Left renal pelvis (tissue), 4 donors: ENCODE measurements around the gene SIAH3. TPM values are rescaled to one million over a fixed set of nuclear protein-coding genes. Genes with fewer than 3 reads are reported as not detected.

ENCODE experiments used
- DNase-seq, 4 donors: peaks; one replicate each; pipeline ENCODE4 v3.0.0-alpha.2; 2013; ENCODE audit warnings: low read depth in 4 of 4, low spot score in 3 of 4
- polyA plus RNA-seq, 4 donors: library from polyadenylated mRNA; unstranded; fragments of 120-200 nt; gene quantifications; one replicate each; pipeline ENCODE4 v1.2.1, GENCODE V29; 2013; ENCODE audit not compliant: insufficient read length in 4 of 4

Gene SIAH3
- polyA plus RNA-seq, 4 donors: 0.72 to 2.8 (median 1.1) TPM

DNA sequence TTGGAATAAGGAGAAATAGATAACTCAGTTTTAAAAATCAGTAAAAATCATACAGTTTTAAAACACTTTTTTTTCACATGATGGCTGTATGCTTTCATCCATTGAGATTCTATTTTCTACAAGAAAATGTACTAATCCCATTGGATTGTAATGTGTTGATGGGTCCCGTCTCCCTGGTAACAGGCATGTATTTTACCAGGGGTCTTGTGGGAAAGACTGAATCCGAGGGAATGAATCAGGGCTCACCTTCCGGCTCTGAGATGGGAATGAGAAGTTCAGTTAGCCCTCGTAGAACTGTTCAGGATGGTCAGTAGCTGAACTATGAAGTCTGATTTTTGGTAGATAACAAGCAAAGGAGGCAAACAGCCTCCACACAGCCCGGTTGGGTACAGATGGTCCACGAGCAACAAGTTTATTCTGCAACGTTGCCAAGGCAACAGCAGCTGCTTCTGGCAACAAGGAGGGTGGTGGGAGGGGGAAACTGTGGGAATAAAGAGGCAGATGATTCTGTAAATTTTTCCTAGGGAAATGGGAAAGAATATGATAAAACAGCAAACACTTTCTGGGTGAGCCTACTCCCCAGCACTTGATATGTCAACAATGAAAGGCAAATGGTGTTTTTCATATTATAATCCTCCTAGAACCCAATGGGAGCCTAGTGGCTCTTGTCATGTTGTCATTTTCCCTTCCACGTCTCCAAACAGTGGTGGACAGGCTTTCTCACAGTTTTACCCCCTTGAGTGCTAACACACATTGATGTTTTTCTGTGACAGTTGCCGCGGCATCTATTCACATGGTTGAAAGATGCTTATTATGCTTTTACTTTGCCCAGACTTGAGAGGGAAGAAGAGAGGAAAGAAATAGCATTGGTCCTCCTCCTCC is 12.4 kb upstream of the SIAH3 start:
- no peak for DNase-seq

DNA sequence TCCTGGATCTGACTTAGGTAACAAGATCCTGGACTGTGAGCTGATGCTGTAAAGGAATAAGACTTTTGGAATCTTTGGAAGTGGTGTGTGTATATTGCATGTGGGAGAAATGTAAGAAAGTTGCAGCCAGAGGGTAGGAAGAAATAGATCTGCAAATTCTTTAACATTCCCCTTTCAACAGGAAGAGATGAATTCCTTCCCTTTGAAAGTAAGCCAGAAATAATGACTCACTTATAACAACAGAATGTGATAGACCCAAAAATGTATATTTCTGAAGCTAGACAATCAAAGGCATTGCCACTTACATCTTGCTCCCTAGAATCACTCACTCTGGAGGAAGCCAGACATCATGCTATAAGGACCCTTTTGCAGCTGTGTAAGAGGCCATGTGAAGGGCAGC is 9.8 kb upstream of the SIAH3 start:
- no peak for DNase-seq

- DNase-seq: no peak
These were observed 8.7 kb upstream of the SIAH3 start for GRCh38 chr13:45860240-45860639.

DNA sequence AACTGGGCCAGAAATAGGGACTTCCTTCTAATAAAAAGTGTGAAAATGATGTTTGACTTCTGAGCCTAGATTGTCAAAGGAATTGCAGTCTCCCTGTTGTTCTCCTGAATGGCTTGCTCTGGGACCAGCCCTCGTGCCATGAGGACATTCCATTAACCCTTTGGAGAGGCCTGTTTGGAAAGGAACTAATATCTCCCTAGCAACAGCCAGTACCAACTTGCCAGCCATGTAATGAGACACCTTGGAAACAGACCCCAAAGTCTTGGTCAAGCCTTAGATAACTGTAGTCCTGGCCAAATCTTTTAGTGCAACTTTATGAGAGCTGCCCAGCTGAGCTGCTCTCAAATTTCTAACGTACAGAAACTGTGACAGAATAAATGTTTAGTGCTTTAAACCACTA is 8.2 kb upstream of the SIAH3 start:
- DNase-seq: no peak

GRCh38 chr13:45852494-45852893 is 941 bp upstream of the SIAH3 start:
- DNase-seq: no peak

DNA sequence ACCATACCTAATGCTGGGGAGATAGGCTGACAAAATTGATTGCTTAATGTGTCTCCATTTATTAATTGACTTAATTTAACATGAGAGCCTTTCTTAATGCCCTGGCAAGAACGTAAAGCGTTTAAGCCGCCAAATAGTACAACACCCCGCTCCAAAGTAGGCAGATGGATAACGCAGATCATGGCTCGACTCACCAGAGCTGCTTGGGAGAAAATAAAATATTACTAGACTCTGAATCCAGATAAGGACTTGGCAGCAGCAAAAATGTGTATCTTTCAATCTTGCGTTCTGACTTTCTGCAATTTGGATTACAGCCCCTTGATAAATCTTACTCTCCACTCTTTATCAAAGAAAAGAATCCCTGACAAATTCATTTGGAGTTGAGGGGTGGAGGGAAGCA is 403 bp upstream of the SIAH3 start:
- no peak for DNase-seq

GRCh38 chr13:45850027-45850613 is 1.4 kb downstream of the SIAH3 start:
- DNase-seq: no peak

DNA sequence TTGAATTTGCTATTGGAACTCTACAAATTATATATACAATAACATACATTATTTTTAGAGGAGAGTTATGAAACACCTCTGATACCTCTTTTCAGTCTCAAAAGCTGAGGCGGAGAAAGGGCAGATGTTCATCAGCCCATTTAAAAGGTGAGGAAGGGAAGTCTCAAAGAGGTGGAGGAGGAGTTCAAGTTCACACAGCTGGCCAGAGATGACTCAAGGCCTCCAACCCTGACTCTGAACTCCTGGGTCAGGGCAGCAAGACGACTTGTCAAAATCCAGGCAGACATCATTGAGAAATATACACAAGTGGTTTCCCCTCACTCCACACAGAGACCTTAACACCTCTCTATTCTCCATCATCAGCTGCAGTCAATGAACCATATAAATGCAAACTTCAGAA is 2.1 kb downstream of the SIAH3 start:
- DNase-seq: no peak

GRCh38 chr13:45847554-45848224 is 3.9 kb downstream of the SIAH3 start:
- no peak for DNase-seq

DNA sequence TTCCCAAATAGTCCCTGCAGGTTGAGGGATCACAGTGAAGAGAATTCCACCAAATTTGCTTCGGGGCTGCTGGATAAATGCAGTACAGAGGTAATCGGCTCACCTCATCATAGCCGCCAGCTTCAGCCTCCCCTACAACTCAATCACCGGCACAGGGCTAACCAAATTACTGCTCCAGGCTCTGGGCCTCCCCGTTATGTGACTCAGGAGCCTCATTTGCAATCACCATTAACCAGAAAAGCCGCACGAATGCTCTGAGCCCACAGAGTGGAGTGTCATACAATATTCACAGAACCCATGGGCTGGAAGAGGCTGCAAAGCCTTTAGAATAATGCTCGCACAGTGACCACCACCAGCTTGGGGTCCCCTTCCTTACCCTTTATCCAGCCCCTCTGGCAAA is 4.9 kb downstream of the SIAH3 start:
- DNase-seq: no peak

DNA sequence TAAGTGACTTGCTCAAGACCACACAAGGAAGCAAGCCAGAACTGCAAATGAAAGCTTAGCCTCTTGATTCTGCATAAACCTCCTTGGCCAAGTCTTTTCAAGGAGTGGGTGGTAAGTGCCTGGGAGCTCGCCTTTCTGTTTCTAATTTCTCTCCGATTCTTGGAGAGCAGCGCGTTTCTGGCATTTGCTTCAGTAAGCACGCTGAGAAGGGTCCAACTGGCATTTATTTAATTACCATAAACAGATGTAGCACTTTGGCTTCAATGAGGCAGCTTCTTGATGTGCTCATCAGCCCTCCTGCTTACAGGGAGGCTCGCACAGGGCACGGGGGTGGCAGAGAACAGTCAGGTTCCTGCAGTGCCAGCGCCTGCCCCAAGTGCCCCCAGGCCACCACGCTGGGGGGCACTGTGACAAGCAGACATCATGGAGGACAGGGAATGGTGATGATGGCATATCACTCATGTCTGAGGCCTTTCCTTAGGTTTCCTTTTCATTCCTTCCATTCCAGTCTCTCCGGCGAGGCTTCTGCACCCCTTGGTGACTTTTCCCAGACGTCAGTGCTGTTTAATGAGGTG is 13.3 kb downstream of the SIAH3 start:
- no peak for DNase-seq

DNA sequence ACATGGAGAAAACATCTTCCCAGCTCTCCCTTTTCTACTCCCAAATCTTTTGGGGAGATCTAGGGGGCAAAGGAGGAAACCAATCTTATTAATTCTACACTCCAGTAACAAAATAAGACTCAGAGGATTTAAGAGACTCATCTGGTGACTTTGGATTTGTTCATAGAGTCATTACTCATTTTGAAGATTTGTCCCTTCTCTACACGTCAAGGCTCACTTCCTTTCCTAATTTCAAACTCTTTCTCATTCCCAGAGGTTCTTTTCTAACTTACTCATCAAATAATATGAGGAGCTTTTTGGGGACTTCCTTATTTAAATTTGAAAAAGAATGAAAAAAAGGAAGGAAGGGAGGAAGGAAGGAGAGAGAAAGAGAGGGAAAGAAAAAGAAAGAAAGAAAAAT is 14.4 kb downstream of the SIAH3 start:
- no peak for DNase-seq

- no peak for DNase-seq
These were observed 17.1 kb downstream of the SIAH3 start for GRCh38 chr13:45834411-45834994.

DNA sequence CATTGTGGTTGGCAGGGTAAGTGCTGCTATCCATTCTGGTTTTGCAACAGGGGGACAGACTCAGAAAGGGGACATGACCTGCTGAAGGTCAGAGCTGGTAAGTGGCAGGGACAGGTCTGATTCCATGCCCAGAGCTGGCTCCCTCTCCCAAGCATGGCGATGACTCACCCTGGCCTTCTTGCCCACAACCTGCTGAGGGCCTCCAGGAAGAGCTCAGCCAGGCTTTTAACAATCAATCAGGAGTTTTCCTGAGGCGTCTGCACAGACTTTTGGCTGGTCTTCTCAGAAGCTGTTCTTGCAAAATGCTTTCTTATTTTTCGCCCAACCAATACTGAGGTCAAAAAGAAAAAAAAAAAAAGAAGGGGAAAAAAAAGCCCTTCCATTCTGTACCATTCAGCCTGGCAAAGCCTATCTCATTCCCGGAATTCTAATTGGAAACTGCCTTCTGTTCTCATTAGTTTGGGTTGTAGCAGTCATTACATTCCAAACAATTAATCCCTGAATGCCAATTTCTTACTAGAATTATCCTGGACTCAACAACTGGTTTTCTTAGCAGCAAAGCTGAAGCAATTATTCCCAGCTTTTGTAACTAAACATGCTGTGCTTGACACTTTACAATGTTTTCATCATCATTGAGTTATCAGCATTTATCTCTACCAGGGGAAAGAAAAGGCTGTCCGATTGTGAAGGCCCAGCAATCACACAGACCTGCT is 17.7 kb downstream of the SIAH3 start:
- DNase-seq: no peak

GRCh38 chr13:45833242-45833641 is 18.3 kb downstream of the SIAH3 start:
- no peak for DNase-seq

- no peak for DNase-seq
These were observed 19.7 kb downstream of the SIAH3 start for GRCh38 chr13:45831851-45832250.

- no peak for DNase-seq
These were observed 21.4 kb downstream of the SIAH3 start for GRCh38 chr13:45830121-45830520.

DNA sequence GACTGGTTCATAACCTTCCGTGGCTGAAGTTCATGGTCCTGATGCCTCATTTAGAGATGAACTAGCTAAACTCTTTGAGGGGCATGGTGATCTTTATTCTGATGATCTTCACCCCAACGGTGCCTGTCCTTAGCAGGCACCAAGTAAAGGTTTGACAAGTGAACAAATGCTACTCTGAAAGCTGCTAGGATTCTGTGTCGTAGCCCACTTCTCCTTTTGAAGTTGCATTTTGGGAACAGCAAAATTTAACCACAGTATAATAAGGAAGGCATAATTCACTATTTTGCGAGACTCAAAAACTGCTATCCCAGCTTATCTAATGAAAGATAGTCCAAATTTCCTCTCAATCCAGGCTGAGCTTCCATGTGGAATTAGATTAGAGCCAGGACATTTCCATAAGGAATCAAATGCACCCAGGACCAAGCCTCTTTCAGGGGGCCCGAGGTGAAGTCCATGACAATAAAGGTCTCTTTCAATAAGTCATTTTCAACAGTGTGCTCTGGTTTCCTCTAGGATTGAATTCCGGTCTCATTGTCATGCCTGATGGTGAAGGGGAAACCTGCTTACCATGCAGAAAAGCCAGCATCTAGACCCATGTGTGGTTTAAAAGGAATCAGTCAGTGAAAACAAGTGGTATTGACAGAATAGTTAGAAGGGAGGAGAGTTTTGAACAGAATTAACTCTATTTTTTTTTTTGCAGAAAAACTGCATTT is 23.1 kb downstream of the SIAH3 start:
- no peak for DNase-seq

GRCh38 chr13:45827318-45827717 is 24.2 kb downstream of the SIAH3 start:
- DNase-seq: no peak

GRCh38 chr13:45826731-45827130 is 24.8 kb downstream of the SIAH3 start:
- DNase-seq: no peak
